Heart left ventricle (tissue), 13 donors: ENCODE data around the gene CELF6.

ENCODE experiments used
- POLR2A ChIP-seq, 2 donors: fragments of 450-650 bp; IDR thresholded peaks; one replicate each; pipeline ENCODE4 v1.6.1; 2017; ENCODE audit warnings: antibody characterized with exemption in 2 of 2, mild to moderate bottlenecking in 2 of 2, moderate library complexity in 2 of 2
- TF ChIP-seq, protein P1 (sequence below), 12 donors: fragments of 200-600 bp; sonication (generic) in 4 of 12; IDR thresholded peaks; one replicate each; pipeline versions ENCODE4 v1.5.0 to v1.8.0; 2018 to 2022; ENCODE audit warnings: antibody characterized with exemption in 12 of 12, mild to moderate bottlenecking in 5 of 12
- donor health status: ischemic (EF 13 %, LVEDD 7.1; RV severe dilation, severe dysfunction).
- donor health status: DM: no; HTN: yes; CAD: no.
- donor health status: DM: no; HTN: no; CAD: no.
- donor health status: ischemic (EF 25% LVEDD 6.9; RV normal size, moderate dysfunction).
- donor health status: ischemic (EF 25% LVEDD 5.7; RV mildly dilated, moderate dysfunction).
- donor health status: ischemic (EF 35%, LVEDD 5.7; RV mildly dilated, moderate dysfunction).
- donor health status: nonischemic (EF 11% LVEDD 7.7; RV severe dilation, severe dysfunction).
- donor health status: DM: yes; HTN: yes; CAD: no.
- donor health status: PGD.
- donor health status: ischemic (EF 29% LVEDD 5.4; RV normal size, mild dysfunction).
- donor health status: nonischemic (EF 23%, LVEDD 6.1; RV moderate dilation, normal function).

DNA sequence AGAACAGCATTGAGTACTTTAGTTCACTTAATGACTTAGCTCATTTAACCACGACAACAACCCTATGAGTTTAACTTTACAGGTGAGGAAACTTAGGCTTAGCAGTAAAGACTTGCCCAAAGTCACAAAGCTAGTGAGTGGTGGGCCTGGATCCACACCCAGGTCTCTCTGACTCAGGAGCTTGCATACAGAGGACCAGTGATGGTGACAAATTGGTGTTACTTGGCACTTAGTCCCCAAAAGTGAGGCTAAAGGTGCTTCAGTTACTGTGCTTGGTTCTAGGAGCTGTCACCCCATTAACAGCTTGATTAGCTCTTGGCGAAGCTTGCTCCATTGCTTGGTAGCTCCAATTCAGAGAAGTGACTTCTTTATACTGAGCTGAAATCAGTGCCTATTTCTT is 6.1 kb downstream of the CELF6 start:
- no peak for TF ChIP-seq POLR2A (IDR thresholded peaks at IDR 0.05)
- TF ChIP-seq, protein P1, sequence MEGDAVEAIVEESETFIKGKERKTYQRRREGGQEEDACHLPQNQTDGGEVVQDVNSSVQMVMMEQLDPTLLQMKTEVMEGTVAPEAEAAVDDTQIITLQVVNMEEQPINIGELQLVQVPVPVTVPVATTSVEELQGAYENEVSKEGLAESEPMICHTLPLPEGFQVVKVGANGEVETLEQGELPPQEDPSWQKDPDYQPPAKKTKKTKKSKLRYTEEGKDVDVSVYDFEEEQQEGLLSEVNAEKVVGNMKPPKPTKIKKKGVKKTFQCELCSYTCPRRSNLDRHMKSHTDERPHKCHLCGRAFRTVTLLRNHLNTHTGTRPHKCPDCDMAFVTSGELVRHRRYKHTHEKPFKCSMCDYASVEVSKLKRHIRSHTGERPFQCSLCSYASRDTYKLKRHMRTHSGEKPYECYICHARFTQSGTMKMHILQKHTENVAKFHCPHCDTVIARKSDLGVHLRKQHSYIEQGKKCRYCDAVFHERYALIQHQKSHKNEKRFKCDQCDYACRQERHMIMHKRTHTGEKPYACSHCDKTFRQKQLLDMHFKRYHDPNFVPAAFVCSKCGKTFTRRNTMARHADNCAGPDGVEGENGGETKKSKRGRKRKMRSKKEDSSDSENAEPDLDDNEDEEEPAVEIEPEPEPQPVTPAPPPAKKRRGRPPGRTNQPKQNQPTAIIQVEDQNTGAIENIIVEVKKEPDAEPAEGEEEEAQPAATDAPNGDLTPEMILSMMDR (IDR thresholded peaks at IDR 0.05): no peak
